Activated naive CD8-positive, alpha-beta T cell (primary cell): ENCODE results near the gene GPR152.
A peak's percentile ranks its signal among the peaks of the same experiment; 100 is the strongest.
"Not testable (repeated sequence)": the region's sequence is repeated elsewhere in the genome, so short reads cannot be mapped to it uniquely, and the experiment has no call there.

Experiments used
- H3K27ac Mint-ChIP-seq: one replicate; pipeline ENCODE4 v1.8.0; 2021; ENCODE audit warnings: mixed read lengths
- H3K27me3 Mint-ChIP-seq: one replicate; pipeline ENCODE4 v1.8.0; 2021; ENCODE audit warnings: mixed read lengths
- H3K36me3 Mint-ChIP-seq: one replicate; pipeline ENCODE4 v1.8.0; 2021; ENCODE audit warnings: mixed read lengths
- H3K4me1 Mint-ChIP-seq: one replicate; pipeline ENCODE4 v1.8.0; 2021; ENCODE audit warnings: low read depth, mixed read lengths
- H3K4me3 Mint-ChIP-seq: one replicate; pipeline ENCODE4 v1.8.0; 2021; ENCODE audit warnings: mild to moderate bottlenecking, mixed read lengths
- H3K9me3 Mint-ChIP-seq: one replicate; pipeline ENCODE4 v1.8.0; 2021; ENCODE audit warnings: low read depth, mixed read lengths

Gene GPR152

DNA sequence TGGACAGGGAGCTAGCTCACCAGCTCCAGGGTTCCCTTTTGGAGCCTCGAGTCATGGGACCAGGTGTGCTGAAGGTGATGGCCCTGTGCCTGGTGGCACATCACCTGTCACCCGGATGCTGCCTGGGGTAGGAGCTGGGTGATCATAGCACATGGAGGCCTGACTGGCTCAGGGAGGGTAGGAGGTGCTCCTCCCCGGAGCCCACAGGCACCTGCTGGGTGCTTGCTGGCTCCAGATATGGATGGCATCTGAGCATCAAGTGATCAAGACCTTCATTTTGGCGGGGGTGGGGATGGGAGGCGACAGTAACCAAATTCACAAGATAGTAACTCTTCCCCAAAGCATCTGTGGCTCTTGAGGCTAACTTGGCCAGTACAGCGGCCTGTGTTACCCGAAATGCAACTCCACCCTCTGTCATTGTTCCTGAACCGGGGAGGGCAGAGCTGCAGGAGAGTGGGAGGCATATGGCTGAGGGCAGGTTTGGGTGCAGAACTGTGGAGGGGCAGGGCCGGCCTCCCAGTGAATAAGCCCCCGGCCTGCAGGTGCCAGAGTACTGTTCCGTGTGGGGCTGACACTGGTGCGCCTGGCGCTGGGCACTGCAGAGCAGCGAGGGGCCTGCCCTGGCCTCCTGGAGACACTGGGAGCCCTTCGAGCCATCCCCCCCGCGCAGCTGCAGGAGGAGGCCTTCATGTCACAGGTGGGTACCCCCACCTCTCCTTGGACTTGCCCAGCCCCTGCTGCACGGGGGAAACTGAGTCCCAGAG, 43.9 kb downstream of the GPR152 start:
- H3K27me3 Mint-ChIP-seq: no peaks in the 10 kb centered on the region
- no peaks in the 10 kb centered on the region for H3K9me3 Mint-ChIP-seq
- H3K27ac Mint-ChIP-seq: peak overlapping the region; percentile 97
- peaks cover 77% of the 10 kb centered on the region for H3K4me1 Mint-ChIP-seq
- H3K36me3 Mint-ChIP-seq: no peaks in the 10 kb centered on the region
- peak overlapping the region; percentile 95 for H3K4me3 Mint-ChIP-seq

GRCh38 chr11:67407688-67408163, 44.8 kb downstream of the GPR152 start:
- Mint-ChIP-seq H3K9me3 (no peaks in the 10 kb centered on the region), H3K27me3 (no peaks in the 10 kb centered on the region), H3K4me1 (peaks cover 76% of the 10 kb centered on the region), H3K4me3 (peak overlapping the region; percentile 95), H3K27ac (peak overlapping the region; percentile 97), H3K36me3 (no peaks in the 10 kb centered on the region)

DNA sequence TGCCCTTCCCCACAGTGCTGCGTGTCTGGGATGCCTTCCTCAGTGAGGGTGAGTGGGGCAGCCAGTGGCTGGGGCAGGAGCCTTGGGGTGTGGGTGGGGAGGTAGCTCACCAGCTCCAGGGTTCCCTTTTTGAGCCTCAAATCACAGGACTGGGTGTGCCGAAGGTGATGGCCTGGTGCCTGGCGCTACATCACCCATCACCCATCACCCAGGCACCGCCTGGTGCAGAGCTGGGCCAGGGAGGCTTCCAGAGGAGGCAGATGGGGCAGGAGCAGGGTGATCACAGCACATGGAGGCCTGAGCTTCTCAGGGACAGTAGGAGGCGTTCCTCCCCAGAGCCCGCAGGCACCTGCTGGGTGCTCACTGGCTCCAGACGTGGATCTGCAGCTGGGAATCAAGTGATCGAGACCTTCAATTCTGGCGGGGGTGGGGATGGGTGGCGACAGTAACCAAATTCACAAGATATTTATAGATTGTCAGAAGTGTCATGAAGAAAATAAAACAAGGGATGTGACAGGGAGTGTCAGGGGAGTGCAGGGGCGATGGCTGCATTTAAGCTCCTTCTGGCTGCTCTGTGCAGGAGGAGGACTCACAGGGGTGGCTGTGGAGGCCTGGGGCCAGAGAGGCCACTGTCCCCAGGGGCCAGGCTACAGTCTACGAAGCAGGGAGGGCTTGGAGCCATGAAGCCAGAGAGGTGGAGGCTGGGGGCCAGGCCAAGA, 45.4 kb downstream of the GPR152 start:
- H3K4me3 Mint-ChIP-seq: peak overlapping the region; percentile 95
- H3K36me3 Mint-ChIP-seq: no peaks in the 10 kb centered on the region
- peak overlapping the region; percentile 97 for H3K27ac Mint-ChIP-seq
- H3K9me3 Mint-ChIP-seq: no peaks in the 10 kb centered on the region
- peaks cover 70% of the 10 kb centered on the region for H3K4me1 Mint-ChIP-seq
- H3K27me3 Mint-ChIP-seq: no peaks in the 10 kb centered on the region

- no peaks in the 10 kb centered on the region for H3K27me3 Mint-ChIP-seq
- peak overlapping the region; percentile 95 for H3K4me3 Mint-ChIP-seq
- peaks cover 67% of the 10 kb centered on the region for H3K4me1 Mint-ChIP-seq
- H3K9me3 Mint-ChIP-seq: no peaks in the 10 kb centered on the region
- H3K27ac Mint-ChIP-seq: peak overlapping the region; percentile 97
- H3K36me3 Mint-ChIP-seq: no peaks in the 10 kb centered on the region
These were observed 46.0 kb downstream of the GPR152 start for GRCh38 chr11:67406420-67406968.

DNA sequence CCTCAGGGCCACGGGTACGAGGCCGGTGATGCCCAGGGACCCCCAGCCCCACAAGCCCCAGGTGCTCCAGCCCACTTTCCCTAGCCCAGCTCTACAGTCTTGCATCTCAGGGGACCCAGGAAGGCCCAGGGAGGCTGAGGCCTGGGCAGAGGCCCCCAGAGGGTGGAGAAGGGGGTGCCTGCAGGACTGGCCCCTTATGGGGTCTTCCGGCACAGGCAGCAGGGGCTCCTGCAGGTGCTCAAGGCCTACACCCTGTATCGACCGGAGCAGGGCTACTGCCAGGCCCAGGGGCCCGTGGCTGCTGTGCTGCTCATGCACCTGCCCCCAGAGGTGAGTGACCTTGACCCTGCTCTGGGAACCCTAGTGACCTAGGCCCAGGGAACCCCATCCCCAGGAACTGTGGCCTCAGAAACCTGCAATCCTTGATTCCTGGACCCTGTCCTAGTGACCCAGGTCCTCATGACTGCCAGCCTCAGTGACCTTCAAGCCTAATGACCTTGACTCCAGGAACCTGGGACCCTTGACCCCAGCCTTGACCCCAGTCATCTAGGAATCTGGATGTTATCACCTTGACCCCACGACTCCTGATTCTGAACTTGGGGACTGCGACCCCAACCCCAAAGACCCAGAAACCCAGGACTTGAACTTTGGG, 46.7 kb downstream of the GPR152 start:
- no peaks in the 10 kb centered on the region for H3K36me3 Mint-ChIP-seq
- peak overlapping the region; percentile 97 for H3K27ac Mint-ChIP-seq
- H3K4me1 Mint-ChIP-seq: peaks cover 60% of the 10 kb centered on the region
- peak overlapping the region; percentile 95 for H3K4me3 Mint-ChIP-seq
- H3K9me3 Mint-ChIP-seq: no peaks in the 10 kb centered on the region
- no peaks in the 10 kb centered on the region for H3K27me3 Mint-ChIP-seq

DNA sequence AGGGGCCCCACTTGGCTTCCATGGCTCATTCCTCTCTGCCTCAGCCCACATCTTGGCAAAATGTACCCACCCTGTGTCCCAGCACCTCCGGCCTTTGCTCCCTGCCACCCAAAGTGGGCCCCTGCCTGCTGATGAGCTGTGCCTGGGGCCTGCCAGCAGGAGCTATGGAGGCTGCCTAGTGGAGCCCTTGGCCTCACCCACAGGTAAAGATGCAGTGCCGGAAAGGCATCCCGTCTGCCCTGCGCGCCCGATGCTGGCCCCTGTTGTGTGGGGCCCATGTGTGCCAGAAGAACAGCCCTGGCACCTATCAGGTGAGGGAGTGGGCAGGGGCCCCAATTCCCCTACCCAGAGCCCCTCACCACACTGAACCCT, 47.3 kb downstream of the GPR152 start:
- Mint-ChIP-seq H3K27me3 (no peaks in the 10 kb centered on the region), H3K4me3 (peak overlapping the region; percentile 95), H3K36me3 (no peaks in the 10 kb centered on the region), H3K27ac (peak overlapping the region; percentile 97), H3K4me1 (peaks cover 59% of the 10 kb centered on the region), H3K9me3 (no peaks in the 10 kb centered on the region)

DNA sequence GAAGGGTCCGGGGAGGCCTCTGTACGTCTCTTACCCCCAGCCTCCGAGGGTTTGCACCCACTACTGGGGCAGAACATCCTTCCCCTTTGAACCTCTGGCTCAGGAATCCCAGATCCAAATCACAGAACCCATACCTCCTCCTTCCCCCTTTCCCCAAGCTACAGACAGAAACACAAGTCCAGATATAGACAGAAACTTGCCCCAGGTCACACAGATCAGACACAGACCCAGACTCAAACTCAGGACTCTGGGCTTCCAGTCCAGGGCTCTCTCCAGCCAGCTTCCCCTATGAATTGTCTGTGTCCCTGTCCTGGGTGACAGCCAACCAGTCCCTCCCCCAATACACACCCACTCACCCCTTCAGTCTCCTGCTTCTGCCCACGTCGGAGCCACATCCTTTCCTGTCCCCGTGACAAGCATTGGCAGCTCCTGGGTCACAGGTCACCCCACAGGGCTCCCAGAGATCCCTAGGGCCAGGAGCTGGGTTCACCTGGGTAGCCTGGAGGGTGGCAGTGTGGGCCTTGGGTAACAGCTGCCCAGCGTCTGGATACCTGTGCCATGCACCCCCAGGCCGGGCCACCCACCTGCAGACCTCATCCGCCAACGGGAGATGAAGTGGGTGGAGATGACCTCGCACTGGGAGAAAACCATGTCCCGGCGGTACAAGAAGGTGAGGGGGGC, 47.9 kb downstream of the GPR152 start:
- Mint-ChIP-seq H3K9me3 (no peaks in the 10 kb centered on the region), H3K4me1 (peaks cover 59% of the 10 kb centered on the region), H3K36me3 (no peaks in the 10 kb centered on the region), H3K4me3 (peak overlapping the region; percentile 95), H3K27me3 (no peaks in the 10 kb centered on the region), H3K27ac (peak overlapping the region; percentile 97)

- H3K27ac Mint-ChIP-seq: peak overlapping the region; percentile 94
- H3K27me3 Mint-ChIP-seq, H3K9me3 Mint-ChIP-seq, H3K36me3 Mint-ChIP-seq: not testable (repeated sequence)
- H3K4me3 Mint-ChIP-seq: peak overlapping the region; percentile 95
- peaks cover 63% of the 10 kb centered on the region for H3K4me1 Mint-ChIP-seq
These were observed 49.4 kb downstream of the GPR152 start for GRCh38 chr11:67403085-67403484.

DNA sequence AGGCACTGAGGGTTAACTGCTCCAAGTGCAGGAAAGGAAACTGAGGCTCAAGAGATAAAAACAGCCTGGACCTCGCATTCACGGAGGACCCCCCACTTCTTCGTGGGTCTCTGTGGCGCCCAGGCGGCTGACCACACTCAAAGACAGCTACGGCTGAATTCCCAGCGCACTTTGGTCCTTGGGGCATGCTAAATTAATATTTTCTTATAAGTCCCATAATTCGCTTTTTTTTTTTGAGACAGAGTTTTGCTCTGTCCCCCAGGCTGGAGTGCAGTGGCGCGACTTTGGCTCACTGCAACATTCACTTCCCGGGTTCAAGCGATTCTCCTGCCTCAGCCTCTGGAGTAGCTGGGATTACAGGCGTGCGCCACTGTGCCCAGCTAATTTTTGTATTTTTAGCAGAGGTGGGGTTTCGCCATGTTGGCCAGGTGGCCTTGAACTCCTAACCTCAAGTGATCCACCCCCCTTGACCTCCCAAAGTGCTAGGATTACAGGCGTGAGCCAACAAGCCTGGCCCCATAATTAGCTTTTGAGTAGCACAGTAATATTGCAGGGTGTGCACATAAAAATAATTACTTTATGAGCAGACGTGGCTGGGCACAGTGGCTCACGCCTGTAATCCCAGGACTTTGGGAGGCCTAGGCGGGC, 50.2 kb downstream of the GPR152 start:
- not testable (repeated sequence) for H3K36me3 Mint-ChIP-seq, H3K9me3 Mint-ChIP-seq, H3K27me3 Mint-ChIP-seq
- Mint-ChIP-seq H3K4me1 (peaks cover 61% of the 10 kb centered on the region), H3K4me3 (peak overlapping the region; percentile 95), H3K27ac (peak overlapping the region; percentile 94)

DNA sequence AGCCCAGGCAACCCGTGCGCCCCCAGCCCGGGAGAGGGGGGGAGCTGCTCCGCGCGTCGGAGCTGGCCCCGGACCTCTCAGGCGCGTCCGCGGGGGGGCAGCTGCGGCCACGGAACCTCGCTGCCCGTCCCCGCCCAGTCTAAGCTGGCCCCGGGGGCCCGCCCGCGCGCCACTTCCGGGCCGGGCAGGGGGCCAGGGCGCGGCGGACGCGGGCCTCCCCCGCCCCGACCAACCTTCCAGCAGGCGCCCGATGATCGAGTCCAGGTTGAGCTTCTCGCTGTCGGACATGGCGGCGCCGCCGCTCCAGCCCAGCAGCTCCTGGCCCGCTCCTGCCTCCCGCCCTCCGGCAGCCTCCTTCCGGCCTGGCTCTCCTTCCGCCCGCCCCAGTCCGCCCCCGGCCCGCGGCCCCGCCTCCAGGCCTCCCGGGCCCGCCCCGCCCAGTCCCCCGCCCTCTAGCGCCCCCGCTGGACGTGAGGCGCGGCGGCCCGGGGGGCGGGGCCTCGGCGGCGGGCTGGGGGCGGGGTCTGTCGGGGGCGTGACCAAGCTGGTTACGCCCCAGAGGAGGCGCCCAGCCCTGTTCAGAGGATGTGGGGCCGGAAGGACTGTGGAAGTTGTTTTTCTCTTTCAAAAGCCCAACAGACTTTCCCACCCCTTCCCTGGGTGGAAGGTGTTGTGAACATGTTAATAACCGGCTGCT, 50.9 kb downstream of the GPR152 start, which contains the start of gene PPP1CA:
PPP1CA (minus strand) TSS at position 364 of the 697 bp plus-strand sequence; CDS start at position 288, 76 bp downstream.
- peaks cover 60% of the 10 kb centered on the region for H3K4me1 Mint-ChIP-seq
- no peaks in the 10 kb centered on the region for H3K9me3 Mint-ChIP-seq
- H3K27ac Mint-ChIP-seq: peak within 1 kb of the TSS; percentile 94
- peak within 1 kb of the TSS; percentile 95 for H3K4me3 Mint-ChIP-seq
- no peaks in the 10 kb centered on the region for H3K27me3 Mint-ChIP-seq
- no peaks in the 10 kb centered on the region for H3K36me3 Mint-ChIP-seq
